GM12878 (cell line): ENCODE measurements around the gene CDC42BPA. TPM values are rescaled to one million over a fixed set of nuclear protein-coding genes. Genes with fewer than 3 reads are reported as not detected.

Source experiments
- ATAC-seq: fragments of 200-7000 bp; cut with Tn5 transposase; 3 replicates; pipeline ENCODE4 v1.9.1; 2020; ENCODE audit warnings: mild to moderate bottlenecking, moderate library complexity
- BruUV-seq: library from RNA; stranded (reverse); fragments of 400-500 nt; replicated peaks from 2 replicates; lab custom pipeline; 2021; lab: Mats Ljungman, UMichigan
- CTCF ChIA-PET: fragments of 300-600 bp; sonication (Branson Sonifier 250); formaldehyde crosslinking; extraction: SDS; loops from one replicate; lab custom pipeline; 2021; ENCODE audit warnings: inconsistent platforms; lab: Yijun Ruan, JAX
- POLR2A ChIA-PET: fragments of 350-600 bp; formaldehyde crosslinking; extraction: SDS; loops from one replicate; lab custom pipeline; 2021; ENCODE audit warnings: inconsistent platforms; lab: Charles Lee
- RAD21 ChIA-PET: fragments of 300-600 bp; sonication (Branson Sonifier 250); formaldehyde crosslinking; loops from one replicate; lab custom pipeline; 2023; ENCODE audit warnings: antibody characterized with exemption; ENCODE audit not compliant: unreplicated experiment; lab: Charles Lee
- SMC1A ChIA-PET: fragments of 300-600 bp; sonication (Branson Sonifier 250); formaldehyde crosslinking; loops from one replicate; lab custom pipeline; 2023; ENCODE audit not compliant: unreplicated experiment, uncharacterized antibody; lab: Charles Lee
- DNase-seq: peaks from one replicate; pipeline ENCODE4 v3.0.0-alpha.2; 2011; ENCODE audit warnings: low read depth, low spot score
- FAIRE-seq: peaks from 3 replicates; lab custom pipeline; 2011; peaks lifted over from hg19 to GRCh38; lab: Jason Lieb, UNC
- H2AFZ ChIP-seq: 2 replicates; pipeline ENCODE4 v1.6.0; 2011; ENCODE audit warnings: low read depth, low read length, control low read depth; ENCODE audit not compliant: control insufficient read depth
- H3K27ac ChIP-seq: 2 replicates; pipeline ENCODE4 v1.5.1; 2011; ENCODE audit warnings: control low read depth; ENCODE audit not compliant: control insufficient read depth, insufficient read depth
- H3K27me3 ChIP-seq, 2 experiments: replicated peaks in 1 of 2; 2 replicates each; pipeline versions ENCODE4 v1.6.0 to v1.6.1; 2011; ENCODE audit warnings: low read length in 1 of 2; ENCODE audit not compliant: control insufficient read depth in 2 of 2, insufficient read depth in 2 of 2
- H3K36me3 ChIP-seq, 2 experiments: 2 replicates each; pipeline ENCODE4 v1.5.1; 2011; ENCODE audit warnings: low read length in 1 of 2; ENCODE audit not compliant: control insufficient read depth in 2 of 2, insufficient read depth in 2 of 2
- H3K4me1 ChIP-seq: 2 replicates; pipeline ENCODE4 v1.6.1; 2011; ENCODE audit warnings: mild to moderate bottlenecking, low read length, moderate library complexity, mixed read lengths; ENCODE audit not compliant: control insufficient read depth, insufficient read depth
- H3K4me2 ChIP-seq: 2 replicates; pipeline ENCODE4 v1.6.0; 2011; ENCODE audit warnings: control low read depth; ENCODE audit not compliant: control insufficient read depth, insufficient read depth
- H3K4me3 ChIP-seq: fragments of 200-600 bp; sonication (generic); 2 replicates; pipeline ENCODE4 v1.5.1; 2016
- H3K79me2 ChIP-seq: 2 replicates; pipeline ENCODE4 v1.6.0; 2011; ENCODE audit warnings: low read length; ENCODE audit not compliant: control insufficient read depth, insufficient read depth
- H3K9ac ChIP-seq: 2 replicates; pipeline ENCODE4 v1.8.0; 2011; ENCODE audit warnings: low read length, control low read depth, mixed read lengths; ENCODE audit not compliant: control insufficient read depth, insufficient read depth
- H3K9me3 ChIP-seq: replicated peaks from 3 replicates; pipeline ENCODE4 v1.5.1; 2011; ENCODE audit warnings: mild to moderate bottlenecking, low read length; ENCODE audit not compliant: control insufficient read depth, insufficient read depth
- H4K20me1 ChIP-seq: 2 replicates; pipeline ENCODE4 v1.6.0; 2011; ENCODE audit not compliant: control insufficient read depth, insufficient read depth
- CREM ChIP-seq: IDR thresholded peaks from 2 replicates; pipeline ENCODE4 v1.6.1; 2014; ENCODE audit warnings: antibody characterized with exemption, low read depth
- EED ChIP-seq: sonication (generic); IDR thresholded peaks from 2 replicates; pipeline ENCODE4 v1.6.1; 2016; ENCODE audit warnings: antibody characterized with exemption, low read depth
- EP300 ChIP-seq, 2 experiments: fragments of 150-350 bp in 1 of 2; IDR thresholded peaks; 2 replicates each; pipeline ENCODE4 v1.6.1; 2011 to 2012; ENCODE audit warnings: low read depth in 2 of 2, low read length in 2 of 2, borderline replicate concordance in 1 of 2, improper control_type of control experiment in 1 of 2, inconsistent platforms in 1 of 2; ENCODE audit not compliant: control insufficient read depth in 1 of 2
- IKZF2 ChIP-seq, 2 experiments: fragments of 450-650 bp; IDR thresholded peaks; 2 replicates each; pipeline ENCODE4 v1.6.1; 2017; ENCODE audit warnings: mild to moderate bottlenecking in 2 of 2, moderate library complexity in 2 of 2
- KDM1A ChIP-seq: fragments of 200-600 bp; sonication (generic); IDR thresholded peaks from 2 replicates; pipeline ENCODE4 v1.6.1; 2016; ENCODE audit warnings: borderline replicate concordance
- MXI1 ChIP-seq: fragments of 150-350 bp; IDR thresholded peaks from 2 replicates; pipeline ENCODE4 v1.6.1; 2011; ENCODE audit warnings: low read depth, mild to moderate bottlenecking, inconsistent platforms, low read length, improper control_type of control experiment
- NFYB ChIP-seq: IDR thresholded peaks from 2 replicates; pipeline ENCODE4 v1.6.1; 2011; ENCODE audit warnings: low read depth, mild to moderate bottlenecking, low read length, improper control_type of control experiment, moderate library complexity; ENCODE audit not compliant: insufficient read depth
- NR2C1 ChIP-seq: fragments of 450-650 bp; IDR thresholded peaks from 2 replicates; pipeline ENCODE4 v1.6.1; 2017; ENCODE audit warnings: antibody characterized with exemption, mild to moderate bottlenecking, moderate library complexity
- SREBF1 ChIP-seq: IDR thresholded peaks from 2 replicates; pipeline ENCODE4 v1.6.1; 2012; ENCODE audit warnings: mild to moderate bottlenecking, low read length
- STAT3 ChIP-seq: IDR thresholded peaks from 2 replicates; pipeline ENCODE4 v1.6.1; 2011; ENCODE audit warnings: low read depth, low read length, improper control_type of control experiment
- YY1 ChIP-seq: IDR thresholded peaks from 2 replicates; pipeline ENCODE4 v1.6.1; 2011; ENCODE audit warnings: low read depth, mild to moderate bottlenecking, low read length
- WGBS: methylation state at CpG from one replicate; pipeline ENCODE4 v1.1.6; 2016; ENCODE audit warnings: low lambda C conversion rate; ENCODE audit not compliant: insufficient replicate concordance, insufficient coverage; ENCODE audit errors: missing lambda C conversion rate; 5-methylcytosine and 5-hydroxymethylcytosine counted together
- in situ Hi-C: fragments of 300-500 bp; cut with MboI; formaldehyde crosslinking; loops from 9 replicates; pipeline ENCODE4 v1.14.3; 2018; ENCODE audit warnings: mixed read lengths
- intact Hi-C: fragments of 100-400 bp; cut with micrococcal nuclease; formaldehyde crosslinking; loops from one replicate; pipeline ENCODE4 v1.14.2; 2022; ENCODE audit not compliant: unreplicated experiment
- polyA plus RNA-seq, 11 experiments: library from polyadenylated mRNA; depleted of rRNA in 4 of 11; unstranded in 6 of 11; stranded (reverse) in 5 of 11; fragments of >200 nt; fragmentation: Nextera tagmentation in 4 of 11; fragmentation: Illumina TruSeq in 1 of 11; extraction: Ambion mirVana in 4 of 11; extraction: Trizol in 1 of 11; gene quantifications; 1 replicate in 1 of 11; 2 replicates in 10 of 11; pipeline versions ENCODE4 v1.2.1 to v1.2.3, GENCODE V29; 2011 to 2016; ENCODE audit warnings: inconsistent platforms in 2 of 11, missing spikeins in 2 of 11, low read depth in 1 of 11
- total RNA-seq, 4 experiments: library from RNA; depleted of rRNA in 3 of 4; stranded (reverse); fragments of >200 nt in 3 of 4; fragmentation: Illumina TruSeq in 1 of 4; extraction: Trizol in 1 of 4; gene quantifications; 2 replicates each; pipeline versions ENCODE4 v1.2.1 to v1.2.3, GENCODE V29; 2013 to 2021
- TF ChIP-seq, protein P1 (sequence below): fragments of 450-650 bp; IDR thresholded peaks from 2 replicates; pipeline ENCODE4 v1.6.1; 2016; ENCODE audit warnings: mild to moderate bottlenecking
- TF ChIP-seq, protein P2 (sequence below): IDR thresholded peaks from 2 replicates; pipeline ENCODE4 v1.6.1; 2011; ENCODE audit warnings: mild to moderate bottlenecking, low read depth, low read length, moderate library complexity; ENCODE audit not compliant: insufficient replicate concordance
- TF ChIP-seq, protein P3 (sequence below): IDR thresholded peaks from 2 replicates; pipeline ENCODE4 v1.6.1; 2012; ENCODE audit warnings: low read depth, low read length, improper control_type of control experiment
- TF ChIP-seq, protein P4 (sequence below): IDR thresholded peaks from 2 replicates; pipeline ENCODE4 v1.6.1; 2012; ENCODE audit warnings: low read depth, low read length, improper control_type of control experiment
- TF ChIP-seq, protein P5 (sequence below): fragments of 450-650 bp; IDR thresholded peaks from 2 replicates; pipeline ENCODE4 v1.6.1; 2017; ENCODE audit warnings: mild to moderate bottlenecking, moderate library complexity

The CDC42BPA gene
- total and polyA plus RNA-seq, 10 of the 15 experiments (the other 5 are each of a cell fraction or from before 2014, with no cell fraction given) = 0.02 to 0.52 (median 0.10) TPM

DNA sequence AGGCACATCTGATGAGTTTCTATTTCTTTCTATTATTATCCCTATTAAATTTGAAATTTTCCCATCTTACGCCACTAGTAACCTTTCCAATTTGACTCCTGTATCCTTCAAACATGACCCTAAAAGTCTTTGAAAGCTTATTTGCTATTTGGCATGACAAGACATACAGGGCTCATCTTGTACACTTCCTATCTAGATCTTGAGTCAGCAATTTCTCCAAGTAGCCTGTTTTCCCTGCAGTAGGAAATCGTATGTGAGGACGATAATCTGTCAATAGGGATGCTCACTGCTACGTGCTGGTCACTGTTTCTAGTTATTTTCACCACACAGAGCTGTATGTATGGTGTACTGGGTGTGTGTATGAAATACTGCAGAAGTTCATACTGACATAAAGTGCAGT is 142.7 kb downstream of the CDC42BPA start (continued):
- TF ChIP-seq, protein P1, sequence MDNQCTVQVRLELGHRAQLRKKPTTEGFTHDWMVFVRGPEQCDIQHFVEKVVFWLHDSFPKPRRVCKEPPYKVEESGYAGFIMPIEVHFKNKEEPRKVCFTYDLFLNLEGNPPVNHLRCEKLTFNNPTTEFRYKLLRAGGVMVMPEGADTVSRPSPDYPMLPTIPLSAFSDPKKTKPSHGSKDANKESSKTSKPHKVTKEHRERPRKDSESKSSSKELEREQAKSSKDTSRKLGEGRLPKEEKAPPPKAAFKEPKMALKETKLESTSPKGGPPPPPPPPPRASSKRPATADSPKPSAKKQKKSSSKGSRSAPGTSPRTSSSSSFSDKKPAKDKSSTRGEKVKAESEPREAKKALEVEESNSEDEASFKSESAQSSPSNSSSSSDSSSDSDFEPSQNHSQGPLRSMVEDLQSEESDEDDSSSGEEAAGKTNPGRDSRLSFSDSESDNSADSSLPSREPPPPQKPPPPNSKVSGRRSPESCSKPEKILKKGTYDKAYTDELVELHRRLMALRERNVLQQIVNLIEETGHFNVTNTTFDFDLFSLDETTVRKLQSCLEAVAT = no peak
- TF ChIP-seq STAT3 (no peak), CREM (no peak)
- TF ChIP-seq, protein P2, sequence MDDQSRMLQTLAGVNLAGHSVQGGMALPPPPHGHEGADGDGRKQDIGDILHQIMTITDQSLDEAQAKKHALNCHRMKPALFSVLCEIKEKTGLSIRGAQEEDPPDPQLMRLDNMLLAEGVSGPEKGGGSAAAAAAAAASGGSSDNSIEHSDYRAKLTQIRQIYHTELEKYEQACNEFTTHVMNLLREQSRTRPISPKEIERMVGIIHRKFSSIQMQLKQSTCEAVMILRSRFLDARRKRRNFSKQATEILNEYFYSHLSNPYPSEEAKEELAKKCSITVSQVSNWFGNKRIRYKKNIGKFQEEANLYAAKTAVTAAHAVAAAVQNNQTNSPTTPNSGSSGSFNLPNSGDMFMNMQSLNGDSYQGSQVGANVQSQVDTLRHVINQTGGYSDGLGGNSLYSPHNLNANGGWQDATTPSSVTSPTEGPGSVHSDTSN = no peak

DNA sequence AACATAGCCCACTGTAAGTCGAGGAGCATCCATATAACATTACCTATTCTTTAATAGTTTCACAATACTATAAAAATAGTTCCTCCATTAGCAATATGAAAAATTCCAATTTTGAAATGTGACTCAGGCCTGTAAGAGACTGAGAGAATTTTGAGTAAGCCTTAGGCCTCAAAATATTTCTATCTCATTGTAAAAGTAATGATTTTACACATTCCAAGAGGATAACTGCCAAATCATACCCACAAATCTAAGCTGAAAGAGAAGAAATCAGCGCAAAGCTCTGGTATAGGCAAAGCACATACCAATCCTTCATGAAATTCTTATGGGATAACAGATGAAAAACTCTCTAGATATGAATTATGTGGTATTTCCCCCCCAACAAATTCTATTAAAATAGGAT is 144.1 kb downstream of the CDC42BPA start:
- DNase-seq (no peak), ATAC-seq (no peak), FAIRE-seq (no peak)
- H3K27me3 ChIP-seq = no peaks in the 10 kb centered on the region
- no peak overlapping the region for H3K4me3 ChIP-seq
- H3K79me2 ChIP-seq = no peaks in the 10 kb centered on the region
- H3K9ac ChIP-seq = no peak overlapping the region
- RAD21 ChIA-PET = no interaction called here
- no peak overlapping the region for H3K27ac ChIP-seq
- SMC1A ChIA-PET = interaction anchor here (0.6 kb wide), 1 partner anchor 31 kb away, joined by 3 read pairs; no protein-coding TSS in a partner anchor
- no TSS peak for BruUV-seq
- WGBS = 0% methylated on average over 2 of the region's 2 CpGs
- in situ Hi-C loops = no loop called here
- intact Hi-C loops = no loop called here
- H3K4me2 ChIP-seq = no peak overlapping the region
- H2AFZ ChIP-seq = no peak overlapping the region
- no peaks in the 10 kb centered on the region for H3K36me3 ChIP-seq
- no peaks in the 10 kb centered on the region for H3K9me3 ChIP-seq
- CTCF ChIA-PET = no interaction called here
- H3K4me1 ChIP-seq = no peaks in the 10 kb centered on the region
- POLR2A ChIA-PET = no interaction called here
- H4K20me1 ChIP-seq = no peaks in the 10 kb centered on the region
- TF ChIP-seq EED = no peak
- TF ChIP-seq NFYB = no peak
- TF ChIP-seq, protein P3, sequence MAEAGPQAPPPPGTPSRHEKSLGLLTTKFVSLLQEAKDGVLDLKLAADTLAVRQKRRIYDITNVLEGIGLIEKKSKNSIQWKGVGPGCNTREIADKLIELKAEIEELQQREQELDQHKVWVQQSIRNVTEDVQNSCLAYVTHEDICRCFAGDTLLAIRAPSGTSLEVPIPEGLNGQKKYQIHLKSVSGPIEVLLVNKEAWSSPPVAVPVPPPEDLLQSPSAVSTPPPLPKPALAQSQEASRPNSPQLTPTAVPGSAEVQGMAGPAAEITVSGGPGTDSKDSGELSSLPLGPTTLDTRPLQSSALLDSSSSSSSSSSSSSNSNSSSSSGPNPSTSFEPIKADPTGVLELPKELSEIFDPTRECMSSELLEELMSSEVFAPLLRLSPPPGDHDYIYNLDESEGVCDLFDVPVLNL = no peak
- TF ChIP-seq NR2C1 = no peak
- TF ChIP-seq KDM1A = no peak
- no peak for TF ChIP-seq MXI1
- TF ChIP-seq, protein P4, sequence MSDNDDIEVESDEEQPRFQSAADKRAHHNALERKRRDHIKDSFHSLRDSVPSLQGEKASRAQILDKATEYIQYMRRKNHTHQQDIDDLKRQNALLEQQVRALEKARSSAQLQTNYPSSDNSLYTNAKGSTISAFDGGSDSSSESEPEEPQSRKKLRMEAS = no peak
- TF ChIP-seq, protein P5, sequence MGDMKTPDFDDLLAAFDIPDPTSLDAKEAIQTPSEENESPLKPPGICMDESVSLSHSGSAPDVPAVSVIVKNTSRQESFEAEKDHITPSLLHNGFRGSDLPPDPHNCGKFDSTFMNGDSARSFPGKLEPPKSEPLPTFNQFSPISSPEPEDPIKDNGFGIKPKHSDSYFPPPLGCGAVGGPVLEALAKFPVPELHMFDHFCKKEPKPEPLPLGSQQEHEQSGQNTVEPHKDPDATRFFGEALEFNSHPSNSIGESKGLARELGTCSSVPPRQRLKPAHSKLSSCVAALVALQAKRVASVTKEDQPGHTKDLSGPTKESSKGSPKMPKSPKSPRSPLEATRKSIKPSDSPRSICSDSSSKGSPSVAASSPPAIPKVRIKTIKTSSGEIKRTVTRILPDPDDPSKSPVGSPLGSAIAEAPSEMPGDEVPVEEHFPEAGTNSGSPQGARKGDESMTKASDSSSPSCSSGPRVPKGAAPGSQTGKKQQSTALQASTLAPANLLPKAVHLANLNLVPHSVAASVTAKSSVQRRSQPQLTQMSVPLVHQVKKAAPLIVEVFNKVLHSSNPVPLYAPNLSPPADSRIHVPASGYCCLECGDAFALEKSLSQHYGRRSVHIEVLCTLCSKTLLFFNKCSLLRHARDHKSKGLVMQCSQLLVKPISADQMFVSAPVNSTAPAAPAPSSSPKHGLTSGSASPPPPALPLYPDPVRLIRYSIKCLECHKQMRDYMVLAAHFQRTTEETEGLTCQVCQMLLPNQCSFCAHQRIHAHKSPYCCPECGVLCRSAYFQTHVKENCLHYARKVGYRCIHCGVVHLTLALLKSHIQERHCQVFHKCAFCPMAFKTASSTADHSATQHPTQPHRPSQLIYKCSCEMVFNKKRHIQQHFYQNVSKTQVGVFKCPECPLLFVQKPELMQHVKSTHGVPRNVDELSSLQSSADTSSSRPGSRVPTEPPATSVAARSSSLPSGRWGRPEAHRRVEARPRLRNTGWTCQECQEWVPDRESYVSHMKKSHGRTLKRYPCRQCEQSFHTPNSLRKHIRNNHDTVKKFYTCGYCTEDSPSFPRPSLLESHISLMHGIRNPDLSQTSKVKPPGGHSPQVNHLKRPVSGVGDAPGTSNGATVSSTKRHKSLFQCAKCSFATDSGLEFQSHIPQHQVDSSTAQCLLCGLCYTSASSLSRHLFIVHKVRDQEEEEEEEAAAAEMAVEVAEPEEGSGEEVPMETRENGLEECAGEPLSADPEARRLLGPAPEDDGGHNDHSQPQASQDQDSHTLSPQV = no peak
- TF ChIP-seq SREBF1 = no peak
- TF ChIP-seq IKZF2 (IDR thresholded peaks at IDR 0.05) = no peak
- no peak for TF ChIP-seq YY1
- TF ChIP-seq EP300 (IDR thresholded peaks at IDR 0.05; ENCODE audit: borderline replicate concordance in 1 of 2, control insufficient read depth in 1 of 2, low read depth in 2 of 2, low read length in 2 of 2) = no peak
